Keratinocyte (primary cell): ENCODE data around the gene MTSS2.

Experiments used
- EZH2 ChIP-seq: IDR thresholded peaks from one replicate; pipeline ENCODE4 v1.6.1; 2012; ENCODE audit warnings: inconsistent platforms, mild to moderate bottlenecking, low read length, moderate library complexity
- TF ChIP-seq, protein P1 (sequence below), 3 experiments: IDR thresholded peaks in 1 of 3; conservative IDR thresholded peaks in 1 of 3; optimal IDR thresholded peaks in 1 of 3; 2 replicates in 2 of 3; 3 replicates in 1 of 3; pipeline versions ENCODE3 to v1.5.1; 2011; ENCODE audit warnings: low read length in 3 of 3, mild to moderate bottlenecking in 3 of 3, moderate library complexity in 2 of 3, control low read depth in 1 of 3, inconsistent platforms in 1 of 3; ENCODE audit not compliant: insufficient read depth in 2 of 3; ENCODE audit errors: extremely low read depth in 1 of 3

DNA sequence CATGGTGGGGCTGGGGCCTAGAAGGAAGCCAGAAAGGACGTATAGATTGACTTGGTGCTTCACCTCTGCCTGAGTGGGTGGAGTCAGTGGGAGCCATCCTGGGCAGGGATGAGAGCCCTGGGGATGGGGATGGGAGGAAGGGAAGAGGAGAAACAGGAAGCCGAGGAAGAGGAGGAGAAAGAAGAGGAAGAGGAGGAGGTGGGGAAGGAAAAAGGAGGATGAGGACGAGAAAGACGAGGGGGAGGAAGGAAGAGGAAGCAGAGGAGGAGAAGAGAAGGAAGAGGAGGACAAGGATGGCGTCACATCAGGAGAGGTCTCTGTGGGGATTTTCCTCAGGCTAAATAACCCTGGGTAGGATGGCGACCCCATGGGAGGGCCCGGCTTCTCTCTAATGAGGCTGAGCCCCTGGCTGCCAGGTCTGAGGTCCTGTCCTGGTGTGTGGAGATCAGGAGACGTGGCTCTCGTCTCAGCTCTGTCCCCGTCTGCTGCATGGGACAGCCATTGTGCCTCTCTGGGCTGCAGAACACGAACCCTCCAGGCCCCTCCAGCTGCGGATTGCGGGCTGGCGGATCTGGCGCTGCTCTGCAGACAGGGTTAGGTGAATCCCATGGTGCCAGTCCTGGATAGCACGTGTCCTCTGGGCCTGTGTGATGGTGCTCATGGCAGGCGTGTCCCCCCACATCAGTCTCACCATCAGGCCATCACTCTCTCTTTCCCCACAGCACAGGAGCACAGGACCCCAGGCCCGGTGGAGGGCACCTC, 35.5 kb upstream of the MTSS2 start:
- TF ChIP-seq EZH2 = no peak
- TF ChIP-seq, protein P1, sequence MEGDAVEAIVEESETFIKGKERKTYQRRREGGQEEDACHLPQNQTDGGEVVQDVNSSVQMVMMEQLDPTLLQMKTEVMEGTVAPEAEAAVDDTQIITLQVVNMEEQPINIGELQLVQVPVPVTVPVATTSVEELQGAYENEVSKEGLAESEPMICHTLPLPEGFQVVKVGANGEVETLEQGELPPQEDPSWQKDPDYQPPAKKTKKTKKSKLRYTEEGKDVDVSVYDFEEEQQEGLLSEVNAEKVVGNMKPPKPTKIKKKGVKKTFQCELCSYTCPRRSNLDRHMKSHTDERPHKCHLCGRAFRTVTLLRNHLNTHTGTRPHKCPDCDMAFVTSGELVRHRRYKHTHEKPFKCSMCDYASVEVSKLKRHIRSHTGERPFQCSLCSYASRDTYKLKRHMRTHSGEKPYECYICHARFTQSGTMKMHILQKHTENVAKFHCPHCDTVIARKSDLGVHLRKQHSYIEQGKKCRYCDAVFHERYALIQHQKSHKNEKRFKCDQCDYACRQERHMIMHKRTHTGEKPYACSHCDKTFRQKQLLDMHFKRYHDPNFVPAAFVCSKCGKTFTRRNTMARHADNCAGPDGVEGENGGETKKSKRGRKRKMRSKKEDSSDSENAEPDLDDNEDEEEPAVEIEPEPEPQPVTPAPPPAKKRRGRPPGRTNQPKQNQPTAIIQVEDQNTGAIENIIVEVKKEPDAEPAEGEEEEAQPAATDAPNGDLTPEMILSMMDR (optimal IDR thresholded peaks at IDR 0.05 in 1 of 3, IDR thresholded peaks at IDR 0.05 in 1 of 3, conservative IDR thresholded peaks at IDR 0.05 in 1 of 3; ENCODE audit: extremely low read depth in 1 of 3, insufficient read depth in 2 of 3, low read length in 3 of 3) = no peak
